ENCODE measurements around the gene NDUFS4. TPM values are rescaled to one million over a fixed set of nuclear protein-coding genes. Genes with fewer than 3 reads are reported as not detected.

Gene NDUFS4
- total RNA-seq, 2 experiments from 2014 or later = 25.0 to 25.1 TPM

DNA sequence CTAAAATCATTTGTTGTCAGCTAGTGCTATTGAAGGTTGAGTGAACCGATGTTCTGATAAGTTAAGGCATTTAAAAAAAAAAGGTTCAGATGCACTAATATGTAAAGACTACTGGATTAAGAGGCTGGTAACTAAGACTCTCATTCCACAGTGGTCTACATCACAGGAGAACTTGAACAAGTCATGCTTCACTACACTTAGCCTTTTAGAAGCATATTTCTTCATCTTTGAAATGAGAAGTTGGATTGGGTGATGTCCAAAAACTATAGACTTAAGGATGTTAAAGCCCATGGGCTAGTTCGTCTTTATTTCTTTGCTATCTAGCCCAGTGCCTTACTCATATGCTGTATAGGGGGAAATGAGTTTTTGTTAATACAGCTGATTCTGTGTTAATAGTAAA is 107.2 kb downstream of the NDUFS4 start:
- no peak for ATAC-seq (ENCODE audit: poor library complexity)
- Mint-ChIP-seq H3K36me3 (ENCODE audit: low read depth) (peaks cover 89% of the 10 kb centered on the region), H3K9me3 (no peaks in the 10 kb centered on the region), H3K27ac (no peak overlapping the region), H3K4me1 (ENCODE audit: low read depth) (no peaks in the 10 kb centered on the region), H3K4me3 (no peak overlapping the region), H3K27me3 (no peaks in the 10 kb centered on the region)
- no peak for DNase-seq
- intact Hi-C loops (cut with DNase I, micrococcal nuclease) = no loop called here
- Histone ChIP-seq H3K27me3 (ENCODE audit: control insufficient read depth in 1 of 2, insufficient read depth in 2 of 2, low read length in 2 of 2) (no peaks in the 10 kb centered on the region), H3K4me3 (ENCODE audit: low read length) (no peak overlapping the region), H3K9me3 (ENCODE audit: control insufficient read depth in 1 of 2, insufficient read depth in 1 of 2, low read length in 2 of 2) (peaks cover 0 to 7% of the 10 kb centered on the region in 2 experiments), H3K4me1 (ENCODE audit: insufficient read depth, low read length) (no peaks in the 10 kb centered on the region), H3K36me3 (ENCODE audit: insufficient read depth, low read length) (peaks cover 15% of the 10 kb centered on the region), H3K27ac (ENCODE audit: low read depth in 1 of 2, low read length in 2 of 2) (no peak overlapping the region)
- TF ChIP-seq, protein P1, sequence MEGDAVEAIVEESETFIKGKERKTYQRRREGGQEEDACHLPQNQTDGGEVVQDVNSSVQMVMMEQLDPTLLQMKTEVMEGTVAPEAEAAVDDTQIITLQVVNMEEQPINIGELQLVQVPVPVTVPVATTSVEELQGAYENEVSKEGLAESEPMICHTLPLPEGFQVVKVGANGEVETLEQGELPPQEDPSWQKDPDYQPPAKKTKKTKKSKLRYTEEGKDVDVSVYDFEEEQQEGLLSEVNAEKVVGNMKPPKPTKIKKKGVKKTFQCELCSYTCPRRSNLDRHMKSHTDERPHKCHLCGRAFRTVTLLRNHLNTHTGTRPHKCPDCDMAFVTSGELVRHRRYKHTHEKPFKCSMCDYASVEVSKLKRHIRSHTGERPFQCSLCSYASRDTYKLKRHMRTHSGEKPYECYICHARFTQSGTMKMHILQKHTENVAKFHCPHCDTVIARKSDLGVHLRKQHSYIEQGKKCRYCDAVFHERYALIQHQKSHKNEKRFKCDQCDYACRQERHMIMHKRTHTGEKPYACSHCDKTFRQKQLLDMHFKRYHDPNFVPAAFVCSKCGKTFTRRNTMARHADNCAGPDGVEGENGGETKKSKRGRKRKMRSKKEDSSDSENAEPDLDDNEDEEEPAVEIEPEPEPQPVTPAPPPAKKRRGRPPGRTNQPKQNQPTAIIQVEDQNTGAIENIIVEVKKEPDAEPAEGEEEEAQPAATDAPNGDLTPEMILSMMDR (IDR thresholded peaks at IDR 0.05) = no peak
- ChIA-PET POLR2A (no interaction called here), CTCF (interaction anchor here (0.7 kb wide), 1 partner anchor 80 kb away, joined by 3 read pairs; no protein-coding TSS in a partner anchor)

DNA sequence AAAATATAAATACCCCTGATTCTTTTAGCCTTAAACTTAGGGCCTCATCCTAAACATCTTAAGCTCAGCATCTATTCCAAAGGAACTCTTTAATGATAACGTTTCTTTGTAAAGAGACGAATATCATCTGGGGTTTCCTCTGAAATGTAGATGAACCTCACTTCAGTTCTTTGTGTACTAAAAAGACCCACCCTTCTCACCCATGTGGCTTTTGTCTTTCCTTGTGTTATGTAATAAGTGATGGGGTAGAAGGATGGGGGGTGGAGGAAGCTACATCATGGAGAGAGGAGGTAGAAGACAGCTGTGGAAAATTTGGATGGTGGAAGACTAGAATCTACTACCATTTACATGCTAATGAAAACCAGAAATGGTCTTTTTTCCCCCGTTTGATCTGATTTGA is 111.0 kb downstream of the NDUFS4 start:
- H3K36me3 ChIP-seq (ENCODE audit: insufficient read depth, low read length) = peaks cover 12% of the 10 kb centered on the region
- Mint-ChIP-seq H3K4me1 (ENCODE audit: low read depth) (no peaks in the 10 kb centered on the region), H3K9me3 (peaks cover 3% of the 10 kb centered on the region), H3K36me3 (ENCODE audit: low read depth) (peaks cover 84% of the 10 kb centered on the region), H3K27ac (no peak overlapping the region), H3K27me3 (no peaks in the 10 kb centered on the region), H3K4me3 (no peak overlapping the region)
- no peak for DNase-seq
- intact Hi-C loops (cut with DNase I, micrococcal nuclease) = no loop called here
- CTCF ChIA-PET = no interaction called here
- H3K27me3 ChIP-seq (ENCODE audit: control insufficient read depth in 1 of 2, insufficient read depth in 2 of 2, low read length in 2 of 2) = no peaks in the 10 kb centered on the region
- H3K4me3 ChIP-seq (ENCODE audit: low read length) = no peak overlapping the region
- TF ChIP-seq, protein P1 (IDR thresholded peaks at IDR 0.05) = no peak
- no peak overlapping the region for H3K27ac ChIP-seq (ENCODE audit: low read depth in 1 of 2, low read length in 2 of 2)
- ATAC-seq (ENCODE audit: poor library complexity) = no peak
- no peaks in the 10 kb centered on the region for H3K4me1 ChIP-seq (ENCODE audit: insufficient read depth, low read length)
- H3K9me3 ChIP-seq (ENCODE audit: control insufficient read depth in 1 of 2, insufficient read depth in 1 of 2, low read length in 2 of 2) = no peaks in the 10 kb centered on the region
- POLR2A ChIA-PET = no interaction called here

DNA sequence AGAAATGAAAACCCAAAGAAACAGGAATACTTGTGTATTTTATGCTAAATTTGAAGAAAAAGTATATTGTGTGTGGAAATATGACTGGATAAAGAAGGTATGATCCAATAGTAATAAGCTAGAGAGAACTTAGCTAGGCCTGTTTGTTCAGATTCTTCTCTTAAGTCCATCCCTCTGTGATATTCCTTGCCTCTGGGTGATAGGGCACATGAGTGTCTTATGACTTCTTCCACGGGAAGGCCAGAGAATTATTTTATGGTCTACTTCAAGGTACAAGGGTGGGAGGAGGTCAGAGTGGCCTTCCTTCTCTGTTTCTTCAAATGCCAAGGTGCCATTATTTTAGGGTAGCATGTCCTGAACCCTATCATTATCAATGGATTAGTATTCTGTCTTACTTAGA is 113.7 kb downstream of the NDUFS4 start:
- peaks cover 86% of the 10 kb centered on the region for H3K36me3 Mint-ChIP-seq (ENCODE audit: low read depth)
- no peak overlapping the region for H3K27ac Mint-ChIP-seq
- POLR2A ChIA-PET = no interaction called here

More for the DNA sequence above, 113.7 kb downstream of the NDUFS4 start:
- CTCF ChIA-PET = no interaction called here
- Histone ChIP-seq H3K36me3 (ENCODE audit: insufficient read depth, low read length) (peaks cover 6% of the 10 kb centered on the region), H3K9me3 (ENCODE audit: control insufficient read depth in 1 of 2, insufficient read depth in 1 of 2, low read length in 2 of 2) (no peaks in the 10 kb centered on the region), H3K27ac (ENCODE audit: low read depth in 1 of 2, low read length in 2 of 2) (no peak overlapping the region), H3K4me3 (ENCODE audit: low read length) (no peak overlapping the region), H3K4me1 (ENCODE audit: insufficient read depth, low read length) (no peaks in the 10 kb centered on the region), H3K27me3 (ENCODE audit: control insufficient read depth in 1 of 2, insufficient read depth in 2 of 2, low read length in 2 of 2) (no peaks in the 10 kb centered on the region)
- no peaks in the 10 kb centered on the region for H3K27me3 Mint-ChIP-seq
- intact Hi-C loops (cut with DNase I, micrococcal nuclease) = no loop called here
- TF ChIP-seq, protein P1 (IDR thresholded peaks at IDR 0.05) = no peak
- no peaks in the 10 kb centered on the region for H3K4me1 Mint-ChIP-seq (ENCODE audit: low read depth)
- DNase-seq (no peak), ATAC-seq (ENCODE audit: poor library complexity) (no peak)
- H3K9me3 Mint-ChIP-seq = peaks cover 10% of the 10 kb centered on the region
- H3K4me3 Mint-ChIP-seq = no peak overlapping the region

All from CD4-positive, alpha-beta T cell (primary cell).